Esophagus squamous epithelium (tissue), 5 donors: ENCODE measurements around the gene JAML. TPM values are rescaled to one million over a fixed set of nuclear protein-coding genes. Genes with fewer than 3 reads are reported as not detected.

Source experiments
- DNase-seq: peaks from one replicate; lab custom pipeline; 2025; lab: John Stamatoyannopoulos, UW
- H3K27ac ChIP-seq, 4 donors: fragments of 200-600 bp; sonication (generic); one replicate each; pipeline ENCODE4 v1.5.1; 2016 to 2019; ENCODE audit warnings: mild to moderate bottlenecking in 1 of 4
- H3K27me3 ChIP-seq, 4 donors: fragments of 200-600 bp; sonication (generic); 1 replicate in 3 of 4; 2 replicates in 1 of 4; pipeline versions ENCODE4 v1.5.1 to v1.6.0; 2017 to 2021; ENCODE audit warnings: antibody characterized with exemption in 1 of 4
- H3K36me3 ChIP-seq, 3 donors: fragments of 200-600 bp; sonication (generic); one replicate each; pipeline ENCODE4 v1.5.1; 2016 to 2019
- H3K4me1 ChIP-seq, 3 donors: fragments of 200-600 bp; sonication (generic); one replicate each; pipeline ENCODE4 v1.5.1; 2017 to 2019
- H3K4me3 ChIP-seq, 4 donors: fragments of 200-600 bp; sonication (generic); 1 replicate in 3 of 4; 2 replicates in 1 of 4; pipeline ENCODE4 v1.5.1; 2016 to 2019; ENCODE audit warnings: mild to moderate bottlenecking in 2 of 4, moderate library complexity in 1 of 4
- H3K9me3 ChIP-seq, 3 donors: fragments of 200-600 bp; sonication (generic); one replicate each; pipeline ENCODE4 v1.5.1; 2016 to 2019
- POLR2A ChIP-seq, 4 donors: fragments of 450-650 bp; IDR thresholded peaks; one replicate each; pipeline ENCODE4 v1.6.1; 2017; ENCODE audit warnings: antibody characterized with exemption in 4 of 4, mild to moderate bottlenecking in 4 of 4, moderate library complexity in 3 of 4
- WGBS, 2 donors: methylation state at CpG; one replicate each; pipeline ENCODE4 v1.1.5; 2018; 5-methylcytosine and 5-hydroxymethylcytosine counted together
- intact Hi-C: fragments of 100-400 bp; cut with DNase I; formaldehyde crosslinking; loops from one replicate; pipeline ENCODE4 v1.15.0; 2022
- total RNA-seq, 4 donors: library from RNA; depleted of rRNA; stranded (reverse); fragments of >200 nt; gene quantifications; one replicate each; pipeline ENCODE4 v1.1.0, GENCODE V29; 2016
- TF ChIP-seq, protein P1 (sequence below), 6 experiments: fragments of 450-650 bp in 4 of 6; fragments of 200-600 bp in 2 of 6; sonication (generic) in 2 of 6; IDR thresholded peaks; one replicate each; pipeline ENCODE4 v1.5.1; 2016 to 2019; ENCODE audit warnings: antibody characterized with exemption in 6 of 6, mild to moderate bottlenecking in 4 of 6, moderate library complexity in 4 of 6
- donor health status: DM: yes; HTN: yes; CAD: no.

The JAML gene
- total RNA-seq, 4 donors from 2014 or later: 2.2 to 17.9 (median 9.5) TPM

DNA sequence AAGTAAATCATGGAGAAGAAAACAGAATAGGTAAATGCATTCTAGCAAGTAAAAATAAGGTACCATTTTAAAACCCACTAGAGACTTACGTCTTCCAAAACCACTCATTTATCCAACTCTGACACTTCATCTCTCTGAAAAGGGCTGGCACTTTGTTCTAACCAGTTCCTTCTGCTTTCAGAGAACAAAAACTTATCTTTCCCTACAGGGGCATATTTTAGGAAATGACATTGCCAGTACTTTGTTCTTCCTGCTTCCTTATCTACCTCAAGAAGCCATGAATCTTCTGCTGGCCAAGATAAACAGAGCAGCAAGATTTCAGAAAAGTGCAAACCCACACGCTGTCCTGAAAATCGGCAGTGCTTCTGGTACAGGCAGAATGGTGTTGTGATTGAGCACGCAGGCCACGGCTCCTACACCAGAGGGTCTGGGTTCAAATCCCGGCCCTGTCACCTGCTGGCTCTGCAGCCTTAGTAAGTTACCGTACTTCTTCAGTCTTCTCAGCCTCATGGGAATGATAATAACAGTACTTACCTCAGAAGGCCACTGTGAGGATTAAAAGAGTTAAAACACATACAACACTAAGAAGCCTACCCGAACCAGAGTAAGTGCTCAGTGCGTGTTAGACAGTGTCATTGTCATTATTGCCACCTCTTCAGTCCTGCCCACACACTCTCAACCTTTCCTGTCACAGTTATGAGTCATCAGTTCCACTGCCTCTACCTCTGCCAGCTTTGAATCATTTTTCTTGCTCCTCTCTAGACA, 16.4 kb upstream of the JAML start:
- Histone ChIP-seq H3K4me3 (peak overlapping the region in 3 of 4 donors; percentile 13 to 36 (median 16)), H3K9me3 (no peaks in the 10 kb centered on the region), H3K36me3 (no peaks in the 10 kb centered on the region), H3K27ac (peak overlapping the region; percentile 79 to 93 (median 90)), H3K27me3 (no peaks in the 10 kb centered on the region), H3K4me1 (peaks cover 20 to 84% (median 29%) of the 10 kb centered on the region in 3 donors)
- WGBS, 2 donors: 6 to 18% methylated on average over 9 of the region's 9 CpGs
- DNase-seq: no peak
- intact Hi-C loops: no loop called here
- TF ChIP-seq, protein P1, sequence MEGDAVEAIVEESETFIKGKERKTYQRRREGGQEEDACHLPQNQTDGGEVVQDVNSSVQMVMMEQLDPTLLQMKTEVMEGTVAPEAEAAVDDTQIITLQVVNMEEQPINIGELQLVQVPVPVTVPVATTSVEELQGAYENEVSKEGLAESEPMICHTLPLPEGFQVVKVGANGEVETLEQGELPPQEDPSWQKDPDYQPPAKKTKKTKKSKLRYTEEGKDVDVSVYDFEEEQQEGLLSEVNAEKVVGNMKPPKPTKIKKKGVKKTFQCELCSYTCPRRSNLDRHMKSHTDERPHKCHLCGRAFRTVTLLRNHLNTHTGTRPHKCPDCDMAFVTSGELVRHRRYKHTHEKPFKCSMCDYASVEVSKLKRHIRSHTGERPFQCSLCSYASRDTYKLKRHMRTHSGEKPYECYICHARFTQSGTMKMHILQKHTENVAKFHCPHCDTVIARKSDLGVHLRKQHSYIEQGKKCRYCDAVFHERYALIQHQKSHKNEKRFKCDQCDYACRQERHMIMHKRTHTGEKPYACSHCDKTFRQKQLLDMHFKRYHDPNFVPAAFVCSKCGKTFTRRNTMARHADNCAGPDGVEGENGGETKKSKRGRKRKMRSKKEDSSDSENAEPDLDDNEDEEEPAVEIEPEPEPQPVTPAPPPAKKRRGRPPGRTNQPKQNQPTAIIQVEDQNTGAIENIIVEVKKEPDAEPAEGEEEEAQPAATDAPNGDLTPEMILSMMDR (IDR thresholded peaks at IDR 0.05): no peak
- peak in 2 of 4 donors; percentile 5 to 33 for TF ChIP-seq POLR2A (IDR thresholded peaks at IDR 0.05)

DNA sequence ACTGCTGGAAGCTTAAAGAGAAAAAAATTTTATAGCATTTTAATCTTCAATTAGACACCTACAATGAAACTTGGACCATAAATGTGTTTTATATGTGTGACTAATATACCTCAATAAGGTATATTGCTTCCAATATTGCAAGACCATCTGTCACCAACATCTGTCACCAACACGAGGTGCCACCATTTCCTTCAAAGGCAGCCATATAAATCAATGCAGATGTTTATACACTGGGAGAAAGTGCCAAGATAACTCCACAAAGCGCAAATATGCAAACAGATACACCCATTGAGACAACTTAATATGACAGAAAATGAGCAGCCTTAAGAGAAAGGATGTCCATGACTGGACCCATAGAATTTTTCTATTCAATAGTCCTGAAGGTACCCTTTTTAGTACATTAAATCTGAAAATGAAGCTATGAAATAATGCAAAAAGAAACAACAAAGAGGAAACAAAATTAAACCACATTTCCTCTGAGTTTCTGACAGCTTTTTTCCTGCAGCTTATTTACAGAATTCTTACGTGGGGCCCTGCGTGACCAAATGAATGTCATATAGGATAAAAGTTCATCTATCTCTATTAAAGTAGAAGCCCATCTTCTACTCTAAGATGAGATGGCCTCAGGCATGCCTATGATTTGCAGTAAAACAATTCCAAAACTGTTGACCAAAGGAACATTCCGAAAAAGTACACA, 14.8 kb upstream of the JAML start:
- Histone ChIP-seq H3K27ac (peak overlapping the region; percentile 79 to 93 (median 90)), H3K9me3 (no peaks in the 10 kb centered on the region), H3K27me3 (no peaks in the 10 kb centered on the region), H3K4me3 (peak overlapping the region in 1 of 4 donors; percentile 5), H3K36me3 (peaks cover 0 to 8% (median 0%) of the 10 kb centered on the region in 3 donors), H3K4me1 (peaks cover 20 to 69% (median 29%) of the 10 kb centered on the region in 3 donors)
- intact Hi-C loops: no loop called here
- TF ChIP-seq, protein P1 (IDR thresholded peaks at IDR 0.05): no peak
- TF ChIP-seq POLR2A (IDR thresholded peaks at IDR 0.05): no peak
- 57 to 65% methylated on average over 5 of the region's 5 CpGs for WGBS, 2 donors
- no peak for DNase-seq

DNA sequence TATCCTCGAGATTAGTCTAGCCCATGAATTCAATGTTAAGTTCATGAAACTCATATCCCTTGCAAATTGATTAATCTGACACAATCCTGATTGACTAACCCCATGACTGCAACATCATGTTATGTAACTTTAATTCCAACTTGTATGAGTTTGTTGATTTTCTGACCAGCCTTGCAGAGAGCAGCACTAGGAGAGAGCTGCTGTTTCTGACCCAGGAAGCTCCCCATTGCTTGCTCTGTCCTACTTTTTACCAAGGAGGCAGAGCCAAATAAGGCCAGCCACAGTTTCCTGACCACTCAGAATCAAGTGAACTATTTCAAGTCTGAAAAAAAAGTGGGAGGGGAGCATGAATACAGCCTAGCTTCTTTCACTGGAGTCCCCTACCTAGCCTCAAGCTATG, 14.1 kb upstream of the JAML start:
- intact Hi-C loops: no loop called here

DNA sequence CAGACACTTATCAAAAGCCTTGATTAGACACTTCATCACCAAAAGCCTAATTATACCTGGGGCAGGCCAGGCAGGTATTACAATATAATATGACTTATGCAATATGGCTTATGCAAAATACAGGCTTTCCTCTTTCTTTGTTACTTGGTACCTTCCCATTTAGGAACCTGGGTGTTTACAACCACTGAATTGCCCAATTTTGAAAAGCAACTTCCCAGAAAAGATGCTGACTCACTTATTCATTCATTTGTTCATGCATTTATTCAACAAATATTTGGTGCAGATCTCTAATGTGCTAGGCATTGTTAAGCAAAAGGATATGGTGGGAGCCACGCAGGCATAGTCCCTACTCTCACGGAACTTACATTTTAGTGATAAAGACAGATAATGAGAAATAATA, 13.6 kb upstream of the JAML start:
- Histone ChIP-seq H3K9me3 (no peaks in the 10 kb centered on the region), H3K36me3 (peaks cover 0 to 15% (median 0%) of the 10 kb centered on the region in 3 donors), H3K27ac (peak overlapping the region; percentile 40 to 93 (median 66)), H3K27me3 (peaks cover 0 to 3% (median 0%) of the 10 kb centered on the region in 4 donors), H3K4me3 (no peak overlapping the region), H3K4me1 (peaks cover 20 to 71% (median 29%) of the 10 kb centered on the region in 3 donors)
- intact Hi-C loops: no loop called here
- WGBS, 2 donors: 76 to 79% methylated on average over 2 of the region's 2 CpGs
- TF ChIP-seq, protein P1 (IDR thresholded peaks at IDR 0.05): no peak
- no peak for TF ChIP-seq POLR2A (IDR thresholded peaks at IDR 0.05)
- no peak for DNase-seq

More for the DNA sequence above, 14.1 kb upstream of the JAML start:
- TF ChIP-seq POLR2A (IDR thresholded peaks at IDR 0.05): no peak
- TF ChIP-seq, protein P1 (IDR thresholded peaks at IDR 0.05): no peak
- H3K4me3 ChIP-seq: no peak overlapping the region
- WGBS, 2 donors: 75 to 88% methylated on average over 1 of the region's 1 CpG
- no peaks in the 10 kb centered on the region for H3K9me3 ChIP-seq
- no peaks in the 10 kb centered on the region for H3K27me3 ChIP-seq
- H3K4me1 ChIP-seq: peaks cover 20 to 71% (median 29%) of the 10 kb centered on the region in 3 donors
- peak overlapping the region; percentile 40 to 93 (median 66) for H3K27ac ChIP-seq
- DNase-seq: no peak
- peaks cover 0 to 15% (median 0%) of the 10 kb centered on the region in 3 donors for H3K36me3 ChIP-seq

DNA sequence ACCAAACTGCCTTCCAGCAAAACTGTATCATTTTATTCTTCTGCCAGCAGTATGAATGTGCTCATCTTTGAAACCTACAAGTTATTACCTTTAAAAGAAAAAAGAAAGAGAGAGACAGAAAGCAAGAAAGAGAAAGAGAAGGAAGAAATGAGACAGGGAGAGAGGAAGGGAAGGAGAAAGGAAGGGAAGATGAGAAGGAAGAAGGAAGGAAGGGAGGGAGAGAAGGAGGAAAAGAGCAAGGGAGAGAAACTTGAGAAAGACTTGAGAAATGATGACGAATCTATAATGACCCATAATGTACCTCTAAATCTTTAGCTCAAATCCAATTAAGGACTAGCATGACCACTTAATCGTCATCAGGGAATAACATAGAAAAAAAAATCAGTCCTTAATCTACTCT, 11.4 kb upstream of the JAML start:
- DNase-seq: no peak
- peaks cover 0 to 33% (median 0%) of the 10 kb centered on the region in 3 donors for H3K36me3 ChIP-seq
- 63 to 74% methylated on average over 2 of the region's 2 CpGs for WGBS, 2 donors

More for the DNA sequence above, 11.4 kb upstream of the JAML start:
- intact Hi-C loops: no loop called here
- no peak overlapping the region for H3K4me3 ChIP-seq
- no peak overlapping the region for H3K27ac ChIP-seq
- no peak for TF ChIP-seq POLR2A (IDR thresholded peaks at IDR 0.05)
- TF ChIP-seq, protein P1 (IDR thresholded peaks at IDR 0.05): no peak
- H3K4me1 ChIP-seq: peaks cover 14 to 62% (median 23%) of the 10 kb centered on the region in 3 donors
- no peaks in the 10 kb centered on the region for H3K9me3 ChIP-seq
- peaks cover 0 to 7% (median 0%) of the 10 kb centered on the region in 4 donors for H3K27me3 ChIP-seq
